Mucosa of descending colon (tissue), 3 donors: ENCODE results near the gene SLC39A8. TPM values are rescaled to one million over a fixed set of nuclear protein-coding genes. Genes with fewer than 3 reads are reported as not detected.
A peak's percentile ranks its signal among the peaks of the same experiment; 100 is the strongest.

ENCODE experiments used
- ATAC-seq: fragments of 200-7000 bp; cut with Tn5 transposase; one replicate; pipeline ENCODE4 v1.9.1; 2020; ENCODE audit warnings: mild to moderate bottlenecking, moderate library complexity
- DNase-seq, 3 donors: peaks; one replicate each; pipeline ENCODE4 v3.0.0-alpha.2; 2020
- H3K36me3 ChIP-seq: fragments of 200-600 bp; one replicate; pipeline ENCODE4 v1.8.0; 2021; ENCODE audit warnings: low read depth, mild to moderate bottlenecking
- H3K4me1 ChIP-seq: fragments of 200-600 bp; one replicate; pipeline ENCODE4 v1.8.0; 2021; ENCODE audit warnings: low read depth, mild to moderate bottlenecking
- H3K4me3 ChIP-seq: fragments of 200-600 bp; one replicate; pipeline ENCODE4 v1.8.0; 2021; ENCODE audit warnings: mild to moderate bottlenecking
- H3K9me3 ChIP-seq: fragments of 200-600 bp; one replicate; pipeline ENCODE4 v1.8.0; 2021; ENCODE audit warnings: mild to moderate bottlenecking
- intact Hi-C, 2 donors: fragments of 100-400 bp; cut with DNase I in 1 of 2; cut with micrococcal nuclease in 1 of 2; formaldehyde crosslinking; loops; one replicate each; pipeline versions ENCODE4 v1.11.0 to v1.11.1; 2022; cut with DNase I, micrococcal nuclease
- total RNA-seq, 3 donors: library from RNA; stranded (reverse); fragmentation: NEBNext Ultra II Directional in 2 of 3; extraction: Animal tissue kit (Norgen Biotek cat#: 25700) in 2 of 3; gene quantifications; one replicate each; pipeline versions ENCODE4 v1.2.1 to v1.2.4, GENCODE V29; 2021 to 2023
- TF ChIP-seq, protein P1 (sequence below): fragments of 200-600 bp; IDR thresholded peaks from one replicate; pipeline ENCODE4 v1.8.0; 2022; ENCODE audit warnings: antibody characterized with exemption, mild to moderate bottlenecking
- donor health status: DM: no; HTN: no; CAD: no; lungs with moderate emphysema.
- donor health status: DM: no; HTN: no; CAD: no.
- donor health status: DM: no; HTN: yes; CAD: no.

The SLC39A8 gene
- total RNA-seq, 3 donors from 2014 or later, result 35.1 to 121 (median 83.5) TPM

DNA sequence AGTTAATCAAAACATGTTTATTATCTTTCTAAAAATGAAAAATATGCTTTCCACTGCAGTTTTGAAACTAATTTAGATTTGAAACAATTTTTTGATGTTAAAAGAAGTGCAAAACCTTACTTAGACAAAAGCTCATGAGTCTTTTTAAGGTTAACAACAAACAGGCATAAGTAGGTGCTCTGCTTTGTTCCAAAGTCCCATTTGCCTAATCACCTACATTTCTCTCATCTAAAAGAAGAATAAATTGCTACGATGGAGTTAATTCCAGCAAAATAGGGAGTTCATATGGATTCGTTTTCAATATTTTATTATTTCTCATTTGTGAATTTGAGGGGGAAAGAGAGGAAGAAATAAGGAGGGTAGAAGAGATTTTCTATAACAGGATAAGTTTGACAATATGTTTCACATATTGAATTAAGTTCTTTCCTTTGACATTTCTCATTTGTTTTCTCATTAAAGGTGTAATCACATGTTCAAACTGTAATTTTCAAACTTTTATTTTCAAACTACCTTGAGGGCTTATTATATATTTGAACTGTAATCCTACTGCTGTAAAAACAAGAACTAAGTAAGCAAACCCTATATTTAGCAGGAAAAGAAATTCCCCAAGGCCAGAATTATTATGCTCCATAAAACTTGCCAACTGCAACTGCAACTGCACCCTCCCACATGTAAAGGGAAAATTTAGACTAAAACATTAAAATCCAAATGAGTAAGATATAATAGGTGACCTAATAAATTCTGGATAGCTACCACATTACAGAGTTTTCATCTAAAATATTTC is 9.6 kb upstream of the SLC39A8 start:
- Histone ChIP-seq H3K36me3 (no peaks in the 10 kb centered on the region), H3K4me3 (no peak overlapping the region), H3K4me1 (peaks cover 15% of the 10 kb centered on the region), H3K9me3 (no peaks in the 10 kb centered on the region)
- no peak for DNase-seq
- TF ChIP-seq, protein P1, sequence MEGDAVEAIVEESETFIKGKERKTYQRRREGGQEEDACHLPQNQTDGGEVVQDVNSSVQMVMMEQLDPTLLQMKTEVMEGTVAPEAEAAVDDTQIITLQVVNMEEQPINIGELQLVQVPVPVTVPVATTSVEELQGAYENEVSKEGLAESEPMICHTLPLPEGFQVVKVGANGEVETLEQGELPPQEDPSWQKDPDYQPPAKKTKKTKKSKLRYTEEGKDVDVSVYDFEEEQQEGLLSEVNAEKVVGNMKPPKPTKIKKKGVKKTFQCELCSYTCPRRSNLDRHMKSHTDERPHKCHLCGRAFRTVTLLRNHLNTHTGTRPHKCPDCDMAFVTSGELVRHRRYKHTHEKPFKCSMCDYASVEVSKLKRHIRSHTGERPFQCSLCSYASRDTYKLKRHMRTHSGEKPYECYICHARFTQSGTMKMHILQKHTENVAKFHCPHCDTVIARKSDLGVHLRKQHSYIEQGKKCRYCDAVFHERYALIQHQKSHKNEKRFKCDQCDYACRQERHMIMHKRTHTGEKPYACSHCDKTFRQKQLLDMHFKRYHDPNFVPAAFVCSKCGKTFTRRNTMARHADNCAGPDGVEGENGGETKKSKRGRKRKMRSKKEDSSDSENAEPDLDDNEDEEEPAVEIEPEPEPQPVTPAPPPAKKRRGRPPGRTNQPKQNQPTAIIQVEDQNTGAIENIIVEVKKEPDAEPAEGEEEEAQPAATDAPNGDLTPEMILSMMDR, result no peak
- ATAC-seq, result peak; percentile 57
- intact Hi-C loops, result no loop called here

DNA sequence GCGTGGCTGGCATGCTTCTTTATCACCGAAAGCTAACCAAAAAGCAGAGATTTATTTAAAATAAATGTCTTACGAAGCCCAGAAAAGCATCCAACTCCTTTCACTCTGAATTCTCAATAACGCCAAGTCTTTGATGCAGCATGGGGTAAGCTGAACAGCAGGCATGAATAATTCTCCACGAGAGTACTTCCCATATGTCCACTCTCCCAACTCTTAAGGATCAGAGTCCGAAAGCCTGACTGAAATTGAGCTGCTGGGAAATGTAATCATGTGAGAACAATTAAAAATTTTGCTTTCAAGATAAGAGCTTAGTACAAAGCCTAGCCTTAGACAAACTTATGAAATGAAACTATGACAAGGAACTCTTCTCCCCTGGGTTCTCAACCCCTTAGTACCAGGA is 7.5 kb upstream of the SLC39A8 start:
- intact Hi-C loops, result no loop called here
- ATAC-seq, result peak; percentile 87
- TF ChIP-seq, protein P1, result no peak
- peaks cover 15% of the 10 kb centered on the region for H3K4me1 ChIP-seq
- no peaks in the 10 kb centered on the region for H3K36me3 ChIP-seq
- peak in 2 of 3 donors; percentile 32 to 59 for DNase-seq
- H3K4me3 ChIP-seq, result no peak overlapping the region
- H3K9me3 ChIP-seq, result no peaks in the 10 kb centered on the region

DNA sequence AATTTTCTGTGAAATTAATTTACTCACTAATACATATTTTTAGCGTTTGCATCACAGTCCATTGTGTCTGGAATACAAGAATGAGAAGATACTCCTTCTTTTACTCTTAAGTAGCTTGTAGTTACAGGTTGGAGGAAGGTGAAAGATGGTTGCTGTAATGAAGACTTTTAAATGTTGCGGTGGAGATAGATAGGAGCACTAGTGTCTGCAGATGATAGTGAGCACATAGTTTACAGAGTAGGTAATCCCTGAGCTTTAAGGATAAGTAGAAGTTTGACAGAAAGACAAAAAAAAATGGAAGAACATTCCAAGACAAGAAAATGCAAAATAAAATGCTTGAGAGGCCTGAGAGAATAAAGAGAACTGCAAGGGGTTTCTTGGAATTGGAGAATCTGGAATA is 5.4 kb upstream of the SLC39A8 start:
- DNase-seq, result no peak
- H3K36me3 ChIP-seq, result no peaks in the 10 kb centered on the region
- ATAC-seq, result no peak
- H3K9me3 ChIP-seq, result no peaks in the 10 kb centered on the region
- TF ChIP-seq, protein P1, result no peak
- intact Hi-C loops, result no loop called here
- H3K4me1 ChIP-seq, result peaks cover 18% of the 10 kb centered on the region
- no peak overlapping the region for H3K4me3 ChIP-seq

DNA sequence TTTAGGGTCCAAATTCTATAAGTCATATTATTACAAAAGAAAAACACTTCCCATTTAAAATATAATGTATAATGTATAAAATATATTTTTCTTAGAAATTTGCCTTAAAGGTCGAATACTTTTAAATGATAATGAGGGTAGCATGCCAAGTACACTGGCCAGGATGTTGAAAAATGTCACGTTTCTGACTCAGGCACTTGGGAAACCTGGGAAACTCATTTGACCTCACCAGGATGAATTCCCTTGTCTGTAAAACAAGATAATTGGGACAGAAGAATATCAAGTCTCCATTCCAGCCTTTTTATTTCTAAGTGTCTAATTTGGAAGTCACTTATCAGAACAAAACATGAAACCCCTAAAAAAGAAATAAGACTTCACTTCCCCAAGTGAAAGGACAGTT is 3.4 kb upstream of the SLC39A8 start:
- Histone ChIP-seq H3K9me3 (no peaks in the 10 kb centered on the region), H3K4me3 (no peak overlapping the region), H3K36me3 (no peaks in the 10 kb centered on the region), H3K4me1 (peaks cover 12% of the 10 kb centered on the region)
- no peak for ATAC-seq
- intact Hi-C loops, result no loop called here
- TF ChIP-seq, protein P1, result no peak
- no peak for DNase-seq

DNA sequence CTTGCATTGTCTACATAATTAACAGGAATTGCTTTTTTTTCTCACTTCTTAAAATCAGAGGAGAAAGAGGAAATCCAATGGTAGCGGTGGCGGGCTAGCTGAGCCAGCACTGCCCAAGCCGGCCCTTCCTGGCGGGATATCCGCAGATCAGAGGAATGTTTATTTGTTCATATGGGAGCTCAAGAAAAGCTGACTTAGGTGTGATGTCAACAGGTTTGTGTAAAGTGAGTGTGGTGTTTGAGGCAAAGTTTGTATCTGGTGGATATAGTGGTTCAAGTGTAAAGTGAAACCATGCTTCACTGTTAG is 466 bp upstream of the SLC39A8 start:
- Histone ChIP-seq H3K9me3 (no peaks in the 10 kb centered on the region), H3K4me1 (peaks cover 16% of the 10 kb centered on the region), H3K4me3 (no peak overlapping the region), H3K36me3 (no peaks in the 10 kb centered on the region)
- intact Hi-C loops, result no loop called here
- TF ChIP-seq, protein P1, result no peak
- peak; percentile 4 for ATAC-seq
- DNase-seq, result peak in 1 of 3 donors; percentile 56
